GM12878 (cell line): Measurements from ENCODE around the gene PRX. TPM values are rescaled to one million over a fixed set of nuclear protein-coding genes. Genes with fewer than 3 reads are reported as not detected.
A peak's percentile ranks its signal among the peaks of the same experiment; 100 is the strongest.

Source experiments
- ATAC-seq: fragments of 200-7000 bp; cut with Tn5 transposase; 3 replicates; pipeline ENCODE4 v1.9.1; 2020; ENCODE audit warnings: mild to moderate bottlenecking, moderate library complexity
- BruUV-seq: library from RNA; stranded (reverse); fragments of 400-500 nt; replicated peaks from 2 replicates; lab custom pipeline; 2021; lab: Mats Ljungman, UMichigan
- CTCF ChIA-PET: fragments of 300-600 bp; sonication (Branson Sonifier 250); formaldehyde crosslinking; extraction: SDS; loops from one replicate; lab custom pipeline; 2021; ENCODE audit warnings: inconsistent platforms; lab: Yijun Ruan, JAX
- POLR2A ChIA-PET: fragments of 350-600 bp; formaldehyde crosslinking; extraction: SDS; loops from one replicate; lab custom pipeline; 2021; ENCODE audit warnings: inconsistent platforms; lab: Charles Lee
- RAD21 ChIA-PET: fragments of 300-600 bp; sonication (Branson Sonifier 250); formaldehyde crosslinking; loops from one replicate; lab custom pipeline; 2023; ENCODE audit warnings: antibody characterized with exemption; ENCODE audit not compliant: unreplicated experiment; lab: Charles Lee
- SMC1A ChIA-PET: fragments of 300-600 bp; sonication (Branson Sonifier 250); formaldehyde crosslinking; loops from one replicate; lab custom pipeline; 2023; ENCODE audit not compliant: unreplicated experiment, uncharacterized antibody; lab: Charles Lee
- DNase-seq: peaks from one replicate; pipeline ENCODE4 v3.0.0-alpha.2; 2011; ENCODE audit warnings: low read depth, low spot score
- FAIRE-seq: peaks from 3 replicates; lab custom pipeline; 2011; peaks lifted over from hg19 to GRCh38; lab: Jason Lieb, UNC
- H2AFZ ChIP-seq: 2 replicates; pipeline ENCODE4 v1.6.0; 2011; ENCODE audit warnings: low read depth, low read length, control low read depth; ENCODE audit not compliant: control insufficient read depth
- H3K27ac ChIP-seq: 2 replicates; pipeline ENCODE4 v1.5.1; 2011; ENCODE audit warnings: control low read depth; ENCODE audit not compliant: control insufficient read depth, insufficient read depth
- H3K27me3 ChIP-seq, 2 experiments: replicated peaks in 1 of 2; 2 replicates each; pipeline versions ENCODE4 v1.6.0 to v1.6.1; 2011; ENCODE audit warnings: low read length in 1 of 2; ENCODE audit not compliant: control insufficient read depth in 2 of 2, insufficient read depth in 2 of 2
- H3K36me3 ChIP-seq, 2 experiments: 2 replicates each; pipeline ENCODE4 v1.5.1; 2011; ENCODE audit warnings: low read length in 1 of 2; ENCODE audit not compliant: control insufficient read depth in 2 of 2, insufficient read depth in 2 of 2
- H3K4me1 ChIP-seq: 2 replicates; pipeline ENCODE4 v1.6.1; 2011; ENCODE audit warnings: mild to moderate bottlenecking, low read length, moderate library complexity, mixed read lengths; ENCODE audit not compliant: control insufficient read depth, insufficient read depth
- H3K4me2 ChIP-seq: 2 replicates; pipeline ENCODE4 v1.6.0; 2011; ENCODE audit warnings: control low read depth; ENCODE audit not compliant: control insufficient read depth, insufficient read depth
- H3K4me3 ChIP-seq: fragments of 200-600 bp; sonication (generic); 2 replicates; pipeline ENCODE4 v1.5.1; 2016
- H3K79me2 ChIP-seq: 2 replicates; pipeline ENCODE4 v1.6.0; 2011; ENCODE audit warnings: low read length; ENCODE audit not compliant: control insufficient read depth, insufficient read depth
- H3K9ac ChIP-seq: 2 replicates; pipeline ENCODE4 v1.8.0; 2011; ENCODE audit warnings: low read length, control low read depth, mixed read lengths; ENCODE audit not compliant: control insufficient read depth, insufficient read depth
- H3K9me3 ChIP-seq: replicated peaks from 3 replicates; pipeline ENCODE4 v1.5.1; 2011; ENCODE audit warnings: mild to moderate bottlenecking, low read length; ENCODE audit not compliant: control insufficient read depth, insufficient read depth
- H4K20me1 ChIP-seq: 2 replicates; pipeline ENCODE4 v1.6.0; 2011; ENCODE audit not compliant: control insufficient read depth, insufficient read depth
- BCLAF1 ChIP-seq: fragments of 450-650 bp; IDR thresholded peaks from 2 replicates; pipeline ENCODE4 v1.6.1; 2017; ENCODE audit warnings: antibody characterized with exemption, mild to moderate bottlenecking, moderate library complexity
- BHLHE40 ChIP-seq, 2 experiments: fragments of 450-650 bp in 1 of 2; IDR thresholded peaks; 2 replicates each; pipeline ENCODE4 v1.6.1; 2011 to 2017; ENCODE audit warnings: low read depth in 2 of 2, borderline replicate concordance in 1 of 2, improper control_type of control experiment in 1 of 2, low read length in 1 of 2, mild to moderate bottlenecking in 1 of 2
- CHD4 ChIP-seq: fragments of 200-600 bp; sonication (generic); IDR thresholded peaks from 2 replicates; pipeline ENCODE4 v1.6.1; 2016; ENCODE audit warnings: mild to moderate bottlenecking
- IKZF1 ChIP-seq: fragments of 450-650 bp; conservative IDR thresholded peaks from 2 replicates; pipeline ENCODE4 v1.6.1; 2017; ENCODE audit warnings: antibody characterized with exemption, mild to moderate bottlenecking
- MXI1 ChIP-seq: fragments of 150-350 bp; IDR thresholded peaks from 2 replicates; pipeline ENCODE4 v1.6.1; 2011; ENCODE audit warnings: low read depth, mild to moderate bottlenecking, inconsistent platforms, low read length, improper control_type of control experiment
- NFYA ChIP-seq: IDR thresholded peaks from 2 replicates; pipeline ENCODE4 v1.6.1; 2011; ENCODE audit warnings: low read depth, mild to moderate bottlenecking, low read length, improper control_type of control experiment, borderline replicate concordance
- NR2C1 ChIP-seq: fragments of 450-650 bp; IDR thresholded peaks from 2 replicates; pipeline ENCODE4 v1.6.1; 2017; ENCODE audit warnings: antibody characterized with exemption, mild to moderate bottlenecking, moderate library complexity
- POLR2A ChIP-seq: IDR thresholded peaks from 2 replicates; pipeline ENCODE4 v1.6.1; 2011; ENCODE audit warnings: low read depth, mild to moderate bottlenecking, low read length
- RAD21 ChIP-seq: IDR thresholded peaks from 2 replicates; pipeline ENCODE4 v1.6.1; 2011; ENCODE audit warnings: mild to moderate bottlenecking, low read depth, low read length, moderate library complexity; ENCODE audit not compliant: insufficient read depth
- SP1 ChIP-seq: IDR thresholded peaks from one replicate; pipeline ENCODE4 v1.6.1; 2011; ENCODE audit warnings: low read depth, low read length
- SREBF1 ChIP-seq: IDR thresholded peaks from 2 replicates; pipeline ENCODE4 v1.6.1; 2012; ENCODE audit warnings: mild to moderate bottlenecking, low read length
- TBL1XR1 ChIP-seq: IDR thresholded peaks from 2 replicates; pipeline ENCODE4 v1.6.1; 2012; ENCODE audit warnings: low read depth, low read length, improper control_type of control experiment
- ZBTB11 ChIP-seq: fragments of 450-650 bp; formaldehyde crosslinking; IDR thresholded peaks from 2 replicates; pipeline ENCODE4 v1.5.0; 2022; ENCODE audit warnings: mild to moderate bottlenecking, missing genetic modification characterization
- ZBTB4 ChIP-seq: fragments of 450-650 bp; formaldehyde crosslinking; IDR thresholded peaks from 2 replicates; pipeline ENCODE4 v1.4.0; 2022; ENCODE audit warnings: mild to moderate bottlenecking, moderate library complexity
- ZNF622 ChIP-seq: fragments of 450-650 bp; IDR thresholded peaks from 2 replicates; pipeline ENCODE4 v1.6.1; 2017; ENCODE audit warnings: mild to moderate bottlenecking, inconsistent platforms
- WGBS: methylation state at CpG from one replicate; pipeline ENCODE4 v1.1.6; 2016; ENCODE audit warnings: low lambda C conversion rate; ENCODE audit not compliant: insufficient replicate concordance, insufficient coverage; ENCODE audit errors: missing lambda C conversion rate; 5-methylcytosine and 5-hydroxymethylcytosine counted together
- in situ Hi-C: fragments of 300-500 bp; cut with MboI; formaldehyde crosslinking; loops from 9 replicates; pipeline ENCODE4 v1.14.3; 2018; ENCODE audit warnings: mixed read lengths
- intact Hi-C: fragments of 100-400 bp; cut with micrococcal nuclease; formaldehyde crosslinking; loops from one replicate; pipeline ENCODE4 v1.14.2; 2022; ENCODE audit not compliant: unreplicated experiment
- polyA plus RNA-seq, 11 experiments: library from polyadenylated mRNA; depleted of rRNA in 4 of 11; unstranded in 6 of 11; stranded (reverse) in 5 of 11; fragments of >200 nt; fragmentation: Nextera tagmentation in 4 of 11; fragmentation: Illumina TruSeq in 1 of 11; extraction: Ambion mirVana in 4 of 11; extraction: Trizol in 1 of 11; gene quantifications; 1 replicate in 1 of 11; 2 replicates in 10 of 11; pipeline versions ENCODE4 v1.2.1 to v1.2.3, GENCODE V29; 2011 to 2016; ENCODE audit warnings: inconsistent platforms in 2 of 11, missing spikeins in 2 of 11, low read depth in 1 of 11
- total RNA-seq, 4 experiments: library from RNA; depleted of rRNA in 3 of 4; stranded (reverse); fragments of >200 nt in 3 of 4; fragmentation: Illumina TruSeq in 1 of 4; extraction: Trizol in 1 of 4; gene quantifications; 2 replicates each; pipeline versions ENCODE4 v1.2.1 to v1.2.3, GENCODE V29; 2013 to 2021

The PRX gene
- total and polyA plus RNA-seq, 10 of the 15 experiments (the other 5 are each of a cell fraction or from before 2014, with no cell fraction given): 0.02 to 1.4 (median 0.54) TPM; not detected in 1

- in situ Hi-C loops (no loop called here), intact Hi-C loops (loop anchor here (1.0 to 2.0 kb wide), 4 partner anchors 20 to 140 kb away; partner anchors contain the start of gene SERTAD1)
- Histone ChIP-seq H3K79me2 (peaks cover 28% of the 10 kb centered on the region), H3K9ac (peak overlapping the region; percentile 65), H3K4me2 (peak overlapping the region; percentile 86), H2AFZ (peak overlapping the region; percentile 92), H3K36me3 (peaks cover 8 to 15% of the 10 kb centered on the region in 2 experiments; a peak in 3 of 4 replicates), H3K27me3 (no peaks in the 10 kb centered on the region), H3K27ac (peak overlapping the region; percentile 51), H3K4me1 (peaks cover 5% of the 10 kb centered on the region; the same call in 1 of the 2 replicates), H3K9me3 (no peaks in the 10 kb centered on the region), H4K20me1 (no peaks in the 10 kb centered on the region), H3K4me3 (peak overlapping the region; percentile 88)
- ChIA-PET POLR2A (interaction anchor here (0.6 to 4.7 kb wide), 3 partner anchors 18 to 100 kb away, joined by 3 to 55 read pairs (median 49); partner anchors contain the start of gene SERTAD1), CTCF (interaction anchor here (0.7 to 4.6 kb wide), 6 partner anchors 18 to 140 kb away, joined by 3 to 40 read pairs (median 6); partner anchors contain the start of gene SERTAD1), RAD21 (interaction anchor here (1.1 to 3.3 kb wide), 5 partner anchors 11 to 140 kb away, joined by 6 to 35 read pairs (median 21); no protein-coding TSS in a partner anchor), SMC1A (interaction anchor here (1.2 to 4.2 kb wide), 7 partner anchors 9 to 140 kb away, joined by 3 to 35 read pairs (median 7); partner anchors contain the start of genes C19orf47 and SERTAD1)
- ATAC-seq: no peak
- FAIRE-seq: no peak
- 26% methylated on average over 12 of the region's 18 CpGs for WGBS
- DNase-seq: no peak
- BruUV-seq: no TSS peak
- TF ChIP-seq SREBF1 (no peak), POLR2A (no peak), NR2C1 (no peak), RAD21 (peak; percentile 65), SP1 (no peak), CHD4 (no peak), BHLHE40 (IDR thresholded peaks at IDR 0.05; ENCODE audit: borderline replicate concordance in 1 of 2, low read depth in 2 of 2, low read length in 1 of 2) (no peak), IKZF1 (no peak), ZBTB11 (CRISPR knock-in tag) (no peak), MXI1 (no peak), ZBTB4 (CRISPR knock-in tag) (no peak), BCLAF1 (no peak), ZNF622 (no peak), NFYA (no peak), TBL1XR1 (no peak)
Observed at GRCh38 chr19:40444825-40445312, 31.7 kb upstream of the PRX start.
